HG03280 (cell line): ENCODE measurements around the gene MALL.
"Not testable (repeated sequence)": the region's sequence is repeated elsewhere in the genome, so short reads cannot be mapped to it uniquely, and the experiment has no call there.

ENCODE experiments used
- ATAC-seq: cut with Tn5 transposase; IDR thresholded peaks from one replicate; pipeline ENCODE4 v1.9.1; 2021; ENCODE audit warnings: mild to moderate bottlenecking, moderate library complexity; ENCODE audit not compliant: unreplicated experiment

The MALL gene

DNA sequence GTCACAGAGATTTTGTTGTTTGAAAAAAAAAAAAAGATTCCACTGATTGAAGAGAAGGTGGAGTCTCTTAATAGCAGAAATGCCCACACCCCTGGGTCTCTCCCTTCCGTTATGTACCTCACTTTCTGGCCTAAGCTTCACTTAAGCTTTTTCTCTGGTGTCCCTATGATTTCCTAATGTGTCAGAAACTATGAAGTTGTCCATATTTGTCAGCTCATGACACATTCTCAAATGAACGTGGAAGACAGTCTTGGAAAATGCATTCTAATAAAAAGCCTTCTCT is 5.4 kb upstream of the MALL start:
- ATAC-seq, result no peak

DNA sequence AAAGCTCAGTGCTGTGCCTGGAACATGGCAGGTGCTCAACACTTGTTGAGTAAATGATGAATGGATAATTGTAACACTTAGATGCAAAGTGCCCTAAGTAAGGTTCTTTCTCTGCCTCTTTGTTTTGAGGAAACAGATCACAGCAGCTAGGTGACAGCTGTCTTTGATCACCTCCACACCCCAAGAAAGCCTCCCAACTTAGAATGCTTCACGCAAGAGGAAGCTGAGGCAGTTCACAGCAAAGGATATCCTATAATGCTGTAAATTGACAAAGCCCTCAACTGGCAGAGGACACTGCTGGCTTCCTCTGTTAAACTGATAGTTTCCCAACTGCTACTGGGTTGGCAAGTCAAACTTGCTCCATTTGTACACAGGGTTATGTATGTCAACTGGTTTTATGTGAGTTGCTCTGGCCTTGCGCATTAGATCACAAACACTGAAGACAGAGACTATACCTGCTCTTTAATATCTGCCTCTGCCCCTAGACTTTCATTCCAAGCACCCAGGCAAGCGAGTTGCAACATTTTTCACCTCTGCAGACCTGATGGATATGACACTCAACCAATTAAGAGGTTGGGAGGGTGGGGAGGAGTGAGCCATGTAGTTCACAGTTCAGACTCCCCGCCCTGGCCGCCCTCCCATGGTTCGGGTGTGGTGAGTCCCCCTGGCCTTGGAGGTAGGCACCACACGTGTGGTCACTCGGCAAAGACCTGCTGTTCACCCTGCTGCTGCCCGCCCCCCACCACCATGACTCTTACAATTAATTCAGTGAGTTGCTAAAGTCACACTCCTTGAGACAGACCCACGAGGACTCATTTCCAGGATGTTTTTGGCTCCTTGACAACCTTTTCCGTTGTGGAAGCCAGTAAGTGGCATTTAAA is 4.8 kb upstream of the MALL start:
- ATAC-seq, result no peak

DNA sequence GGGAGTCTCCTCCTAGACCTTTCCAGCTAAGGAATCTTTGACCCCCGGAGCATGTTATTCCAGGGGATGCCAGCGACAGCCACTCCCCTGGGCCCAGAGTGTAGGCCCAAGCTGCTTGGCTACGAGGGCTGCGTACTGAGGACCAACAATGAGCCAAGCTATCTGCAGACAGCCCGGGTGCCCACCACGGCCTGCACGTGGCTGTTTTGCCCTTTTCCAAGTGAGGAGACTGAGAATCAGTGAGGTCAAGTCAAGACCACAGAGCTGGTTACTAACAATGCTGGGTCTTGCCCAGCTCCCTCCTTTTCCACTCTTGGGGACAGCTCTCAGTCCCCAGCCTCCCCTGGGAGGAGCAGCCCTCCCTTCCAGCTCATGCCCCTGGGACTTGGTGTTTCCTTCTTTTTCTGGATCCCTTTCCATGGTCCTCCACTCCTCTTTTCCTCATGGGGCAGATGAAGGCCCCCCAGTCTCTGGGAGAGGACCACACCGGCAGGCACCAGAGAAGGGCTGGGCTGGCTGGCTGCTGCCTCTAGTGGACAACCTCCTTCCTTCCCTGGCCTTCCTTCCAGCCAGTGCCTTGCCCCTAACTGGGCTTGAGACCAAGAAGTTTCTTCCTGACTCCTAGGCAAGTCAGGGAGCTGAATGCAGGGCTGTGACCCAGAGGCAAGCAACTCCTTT is 550 bp upstream of the MALL start:
- ATAC-seq, result no peak

DNA sequence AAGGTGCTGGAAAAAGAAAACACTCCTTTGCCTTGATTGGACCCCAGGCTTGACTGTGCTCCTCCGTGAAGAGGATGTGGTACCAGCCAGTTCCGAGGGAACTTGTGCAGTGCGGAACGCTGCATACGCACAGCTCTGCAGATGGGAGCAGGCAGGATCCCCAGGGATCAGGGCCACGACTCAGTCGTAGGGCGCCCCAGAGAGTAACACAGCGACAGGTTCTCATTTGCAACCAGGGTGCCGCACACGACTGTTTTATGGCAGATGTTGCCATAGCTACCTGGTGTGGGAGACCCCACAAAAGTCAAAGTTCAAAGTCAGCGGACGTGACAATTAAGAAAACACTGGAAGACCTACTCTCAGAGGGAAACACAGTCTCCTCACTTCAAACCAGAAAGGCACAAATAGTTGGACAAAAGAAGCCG is 779 bp downstream of the MALL start:
- ATAC-seq, result no peak

DNA sequence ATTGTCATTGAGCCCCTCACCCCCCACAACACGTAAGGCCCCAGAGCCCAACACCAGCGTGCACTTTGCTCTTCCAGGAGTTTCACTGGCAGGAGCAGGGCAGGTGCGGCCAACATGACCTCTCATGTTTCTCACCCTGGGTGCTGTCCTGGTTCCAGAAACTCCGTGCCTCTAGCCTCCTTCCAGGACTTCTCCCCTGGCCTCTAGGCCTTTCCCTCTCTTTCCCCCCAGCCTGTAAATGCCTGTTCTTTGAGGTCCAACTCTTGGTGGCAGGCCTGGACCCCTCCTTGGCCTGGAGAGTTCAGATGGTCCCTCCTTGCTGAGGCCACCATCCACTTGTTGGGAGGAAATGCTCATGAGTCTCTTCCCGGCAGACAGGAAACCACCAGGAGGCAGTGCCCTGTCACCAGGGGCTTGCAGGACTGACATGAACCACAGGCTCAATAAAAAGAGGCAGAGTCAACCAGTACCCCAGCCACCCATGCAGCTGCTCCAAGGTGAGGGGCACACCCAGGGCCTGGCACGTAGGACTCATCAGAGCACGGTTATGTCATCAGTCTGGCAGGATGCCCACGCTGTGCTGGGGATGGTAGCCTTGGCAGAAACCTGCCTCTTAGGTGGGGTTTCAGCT is 1.5 kb downstream of the MALL start:
- ATAC-seq, result no peak

DNA sequence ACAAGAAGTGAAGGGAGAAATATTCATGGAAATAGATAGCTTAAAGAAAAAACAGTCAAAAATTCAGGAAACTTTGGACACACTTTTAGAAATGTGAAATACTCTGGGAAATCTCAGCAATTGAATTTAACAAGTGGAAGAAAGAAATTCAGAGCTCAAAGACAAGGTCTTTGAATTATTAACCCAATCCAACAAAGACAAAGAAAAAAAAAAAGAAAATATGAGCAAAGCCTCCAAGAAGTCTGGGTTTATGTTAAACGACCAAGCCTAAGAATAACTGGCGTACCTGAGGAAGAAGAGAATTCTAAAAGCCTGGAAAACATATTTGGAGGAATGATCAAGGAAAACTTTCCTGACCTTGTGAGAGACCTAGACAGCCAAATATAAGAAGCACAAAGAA is 7.3 kb downstream of the MALL start:
- not testable (repeated sequence) for ATAC-seq

DNA sequence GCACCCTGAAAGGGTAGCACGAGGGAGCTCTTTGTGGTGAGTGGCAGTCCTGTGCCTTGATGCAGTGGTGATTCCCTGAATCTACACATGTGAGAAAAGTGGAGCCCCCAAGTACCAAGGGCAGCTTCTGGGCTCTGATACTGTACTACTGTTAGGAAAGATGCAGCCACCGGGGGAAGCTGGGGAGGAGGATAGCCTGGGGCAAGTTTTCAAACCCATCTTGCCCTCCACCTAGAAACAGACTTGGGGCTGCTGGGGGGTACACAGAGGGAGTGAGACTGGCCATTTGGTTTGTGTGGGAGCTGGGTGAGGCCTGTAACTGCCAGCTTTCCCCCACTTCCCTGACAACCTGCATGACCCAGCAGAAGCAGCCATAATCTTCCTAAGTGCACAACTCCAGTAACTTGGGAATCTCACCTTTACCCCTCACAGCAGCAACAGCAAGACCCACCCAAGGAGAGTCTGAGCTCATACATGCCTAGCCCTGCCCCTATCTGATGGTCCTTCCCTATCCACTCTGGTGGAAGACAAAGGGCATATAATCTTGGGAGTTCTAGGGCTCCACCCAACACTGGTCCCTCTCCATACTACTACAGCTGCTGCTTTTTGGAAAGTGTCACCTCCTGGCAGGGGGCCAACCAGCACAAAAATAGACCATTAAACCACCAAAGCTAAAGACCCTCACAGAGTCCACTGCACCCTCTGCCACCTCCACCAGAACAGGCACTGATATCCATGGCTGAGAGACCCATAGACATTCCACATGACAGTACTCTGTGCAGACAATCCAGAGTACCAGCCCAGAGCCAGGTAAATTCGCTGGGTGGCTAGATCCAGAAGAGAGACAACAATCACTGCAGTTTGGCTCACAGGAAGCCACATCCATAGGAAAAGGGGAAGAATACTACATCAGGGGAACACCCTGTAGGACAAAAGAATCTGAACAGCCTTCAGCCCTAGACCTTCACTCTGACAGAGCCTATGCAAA is 8.2 kb downstream of the MALL start:
- no peak for ATAC-seq

DNA sequence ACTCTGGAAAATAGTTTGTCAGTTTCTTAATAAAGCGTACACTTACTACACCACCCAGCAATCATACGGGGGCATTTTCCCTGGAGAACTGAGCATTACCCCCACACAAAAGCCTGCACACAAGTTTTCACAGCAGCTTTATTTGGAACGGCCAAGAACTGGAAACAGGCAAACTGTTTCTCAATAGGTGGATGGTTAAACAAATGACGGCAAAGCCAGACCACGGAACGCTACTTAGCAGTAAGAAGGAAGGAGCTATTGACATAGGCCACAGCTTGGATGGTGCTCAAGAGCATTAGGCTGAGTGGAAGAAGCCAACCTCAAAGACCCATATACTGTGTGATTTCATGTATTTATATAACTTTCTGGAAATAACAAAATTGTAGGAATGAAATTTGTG is 9.0 kb downstream of the MALL start:
- no peak for ATAC-seq

DNA sequence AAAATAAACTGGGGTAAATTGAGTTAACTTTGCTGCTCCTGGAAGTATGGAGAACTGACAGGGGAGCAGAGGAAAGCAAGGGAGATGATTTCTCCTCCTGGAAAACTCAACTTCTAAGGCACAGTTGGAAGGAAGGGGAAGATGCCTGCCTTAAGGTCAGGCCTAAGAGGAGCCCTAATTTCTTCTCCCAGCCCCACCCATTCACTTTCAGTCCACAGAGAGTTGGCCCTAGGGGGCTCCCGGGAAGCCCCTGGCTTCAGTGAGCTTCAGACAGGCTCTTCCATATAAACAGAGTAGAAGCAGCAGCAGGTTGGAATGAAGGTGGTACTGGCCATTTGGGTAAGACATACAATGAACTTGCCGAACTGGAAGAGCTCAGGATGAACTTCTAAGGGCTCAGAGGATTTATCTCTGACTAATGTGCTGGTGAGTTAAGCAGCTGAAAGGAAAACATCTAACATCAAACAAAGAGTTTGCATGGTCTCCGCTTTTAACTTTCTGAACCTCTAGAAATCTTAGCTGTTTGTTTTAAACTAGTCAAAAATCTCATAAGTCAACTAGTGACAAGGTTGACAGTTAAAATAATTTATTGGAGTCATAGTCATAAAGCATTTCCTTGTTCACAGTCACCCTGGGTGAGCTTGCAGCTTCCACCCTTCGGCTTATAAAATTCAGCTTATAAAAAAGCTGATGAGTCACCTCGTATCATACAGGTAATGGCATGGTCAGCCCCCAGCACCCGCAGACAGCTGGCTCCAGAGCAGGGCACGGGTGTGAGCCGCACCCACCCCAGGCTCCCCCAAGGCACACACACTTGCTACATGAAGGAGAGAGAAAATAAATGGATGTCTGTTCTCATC is 9.8 kb downstream of the MALL start:
- no peak for ATAC-seq

DNA sequence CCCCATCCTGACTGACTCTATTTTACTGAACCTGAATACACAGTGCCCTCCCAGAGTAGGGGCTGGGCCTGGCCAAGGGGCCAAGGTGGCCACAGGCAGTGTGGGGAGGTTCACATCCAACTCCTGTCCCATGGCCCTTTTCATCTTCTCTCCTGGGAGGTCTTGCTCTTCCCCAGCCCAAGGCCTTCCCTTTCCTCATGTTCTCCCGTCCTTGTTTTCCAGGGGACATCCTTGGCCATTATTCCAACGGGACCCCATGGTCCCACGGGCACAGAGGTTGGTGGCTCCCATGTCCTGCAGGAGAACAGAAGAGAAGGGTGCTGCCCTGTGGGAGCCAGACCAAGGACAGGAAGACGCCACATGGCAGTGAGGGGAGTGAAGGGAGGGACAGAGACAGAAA is 10.4 kb downstream of the MALL start:
- no peak for ATAC-seq

DNA sequence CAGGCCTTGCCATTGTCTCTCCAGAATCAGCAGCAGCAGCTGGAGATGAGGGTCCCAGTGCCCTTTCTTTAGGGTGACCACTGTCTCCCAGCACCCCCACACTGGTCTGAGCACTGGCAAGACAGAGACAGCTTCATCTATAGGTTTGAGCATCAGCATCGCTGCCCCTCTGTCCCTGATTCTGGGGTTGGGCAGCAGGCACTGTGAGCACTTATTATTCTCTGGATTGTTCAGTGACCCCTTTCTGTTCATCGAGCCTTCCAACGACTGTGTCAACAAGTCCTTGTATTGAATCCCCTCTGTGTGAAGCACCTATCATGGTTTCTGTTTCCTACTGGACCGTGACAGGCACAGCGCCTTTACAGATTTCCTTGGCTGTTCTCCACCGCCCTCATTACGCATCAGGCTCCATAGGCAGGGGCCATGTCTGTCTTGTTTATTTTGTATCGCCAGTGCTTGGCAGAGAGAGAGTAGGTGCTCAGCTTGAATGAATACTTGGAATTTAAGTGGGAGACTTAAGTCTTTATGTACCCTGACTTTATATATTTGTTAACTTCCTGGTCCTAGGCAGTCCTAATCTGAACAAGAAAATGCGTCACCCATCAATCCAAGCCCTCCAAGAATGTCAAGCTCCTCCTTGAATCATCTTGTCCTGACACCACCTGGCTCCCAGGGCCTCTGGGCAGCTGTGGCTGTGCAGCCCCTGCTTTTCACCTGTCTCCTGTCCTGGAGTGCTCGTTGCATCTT is 11.4 kb downstream of the MALL start:
- no peak for ATAC-seq

DNA sequence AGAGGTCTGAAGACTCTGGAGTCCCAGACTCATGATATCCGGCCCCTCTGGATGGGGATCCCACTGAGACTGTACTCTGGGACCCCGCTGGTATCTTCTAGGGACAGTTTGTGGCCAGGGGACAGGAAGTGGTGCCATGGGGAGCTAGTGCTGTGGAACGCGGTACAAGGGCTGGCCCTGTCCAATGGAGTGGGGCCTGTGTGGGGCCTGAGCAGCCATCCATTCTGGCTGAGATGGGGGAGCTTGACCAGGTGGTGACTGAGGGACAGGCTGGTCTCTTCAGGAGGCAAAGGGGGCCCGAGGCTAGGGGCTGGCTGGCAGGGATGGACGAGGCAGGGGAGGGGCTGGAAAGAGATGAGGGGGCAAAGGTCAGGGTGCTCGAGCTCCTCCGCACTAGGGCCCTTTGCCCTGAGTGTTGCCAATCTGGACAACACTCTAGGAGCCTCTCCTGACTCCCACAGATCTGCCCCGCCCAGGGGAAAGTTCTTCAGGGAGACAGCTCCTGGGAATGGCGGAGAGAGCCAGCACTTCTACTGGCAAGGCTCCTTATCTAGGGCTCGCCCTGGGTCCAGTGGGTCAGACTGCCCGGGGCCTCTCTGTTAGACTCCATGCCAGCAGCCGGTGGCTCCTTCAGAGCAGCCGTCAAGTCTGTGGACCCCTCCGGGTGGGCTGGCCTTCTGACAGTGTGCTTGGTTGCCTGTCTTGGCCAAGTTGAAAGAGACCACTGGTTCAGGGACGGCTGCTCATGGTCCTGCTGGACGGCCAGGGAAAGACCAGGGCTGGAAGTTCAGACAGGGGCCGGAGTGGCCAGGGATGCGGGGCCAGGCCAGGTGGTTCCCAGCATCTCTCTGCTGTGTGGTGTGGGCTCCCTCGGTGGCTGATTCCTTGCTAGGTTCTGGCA is 12.3 kb downstream of the MALL start:
- ATAC-seq, result no peak

DNA sequence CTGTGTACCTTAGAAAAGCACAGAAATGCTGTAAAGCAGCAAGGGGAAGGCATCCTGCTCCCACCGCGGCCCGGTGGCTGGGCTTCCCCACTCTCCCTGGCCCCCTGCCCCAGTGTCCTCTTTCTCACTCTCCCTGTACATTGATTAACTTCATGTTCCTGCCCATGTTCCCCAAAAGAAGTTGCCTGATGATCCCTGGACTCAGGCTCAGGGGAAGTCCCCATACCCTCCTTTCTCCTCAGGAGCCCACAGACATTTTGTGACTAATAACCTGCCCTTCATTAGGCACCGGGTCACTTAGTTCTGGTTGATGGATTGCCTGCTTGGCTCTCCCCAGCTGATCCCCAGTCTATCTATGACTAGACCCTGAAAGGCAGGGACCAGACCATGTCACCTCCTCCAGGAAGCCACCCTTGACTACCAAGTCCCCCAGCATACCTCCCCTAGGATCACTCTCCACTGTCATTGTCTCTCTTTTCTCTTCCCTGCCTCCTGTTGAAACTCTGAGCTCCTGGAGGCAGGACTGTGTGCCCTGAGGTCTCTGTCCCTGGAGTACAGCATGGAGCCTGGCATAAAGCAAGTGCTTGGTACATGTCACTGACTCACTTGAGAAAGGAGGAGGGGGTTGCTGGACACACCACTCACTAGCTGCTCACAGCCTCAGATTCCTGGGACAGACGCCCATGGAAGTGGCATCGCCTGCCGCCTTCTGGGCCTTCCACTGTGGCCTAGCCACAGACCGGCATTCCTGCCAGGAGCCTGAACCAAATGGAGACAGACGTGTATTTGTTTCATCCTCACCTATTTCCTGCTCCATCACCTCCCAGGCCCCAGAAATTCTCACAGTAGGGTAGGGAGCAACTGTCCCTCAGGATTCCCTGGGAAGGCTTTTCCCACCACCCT is 13.5 kb downstream of the MALL start:
- no peak for ATAC-seq

DNA sequence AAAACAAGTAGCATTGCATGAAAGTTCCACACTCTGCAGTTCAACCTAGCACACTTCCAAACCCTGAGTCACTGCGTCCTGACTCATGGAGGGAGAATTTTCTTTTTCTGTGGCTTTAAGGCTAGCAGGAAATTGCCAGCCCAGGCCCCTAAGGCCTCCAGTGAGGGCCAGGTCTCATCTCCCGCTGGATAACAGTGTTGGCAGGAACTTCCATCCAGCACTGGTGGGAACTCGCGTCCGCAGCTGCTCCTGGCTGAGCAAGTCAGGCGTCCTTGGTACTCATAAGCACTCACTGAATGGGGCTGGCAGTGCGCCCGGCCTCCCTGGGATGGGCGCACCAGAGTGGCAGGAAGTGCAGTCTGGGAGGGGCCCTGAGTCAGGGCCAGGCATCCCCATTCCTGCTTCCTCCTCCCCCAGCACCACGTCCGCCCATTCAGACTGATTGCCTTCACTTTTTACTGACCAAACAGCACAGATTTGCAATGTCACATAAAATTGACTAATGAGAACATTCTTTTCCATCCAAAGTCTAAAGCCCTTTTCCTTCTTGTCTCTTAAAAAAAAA is 14.3 kb downstream of the MALL start:
- ATAC-seq, result no peak

DNA sequence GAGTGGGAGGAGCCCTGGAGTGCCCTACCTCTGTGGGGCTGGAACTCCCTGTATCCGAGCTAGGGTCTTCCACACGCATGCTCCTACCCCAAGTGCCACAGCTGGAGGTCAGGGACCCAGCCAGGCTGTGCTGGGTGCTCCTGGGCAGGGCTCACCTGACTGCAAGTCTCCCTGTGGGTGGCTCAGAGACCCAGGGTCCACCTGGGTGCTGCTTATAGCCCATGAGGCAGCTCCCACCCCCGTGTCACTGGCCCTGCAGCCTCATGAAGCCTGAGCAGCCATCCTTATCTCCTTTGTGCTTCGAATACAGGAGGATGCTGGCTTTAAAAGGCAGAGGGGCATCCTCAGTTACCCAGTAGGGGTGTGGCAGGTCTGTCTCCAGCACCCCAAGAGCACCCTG is 14.7 kb downstream of the MALL start:
- ATAC-seq, result not testable (repeated sequence)

DNA sequence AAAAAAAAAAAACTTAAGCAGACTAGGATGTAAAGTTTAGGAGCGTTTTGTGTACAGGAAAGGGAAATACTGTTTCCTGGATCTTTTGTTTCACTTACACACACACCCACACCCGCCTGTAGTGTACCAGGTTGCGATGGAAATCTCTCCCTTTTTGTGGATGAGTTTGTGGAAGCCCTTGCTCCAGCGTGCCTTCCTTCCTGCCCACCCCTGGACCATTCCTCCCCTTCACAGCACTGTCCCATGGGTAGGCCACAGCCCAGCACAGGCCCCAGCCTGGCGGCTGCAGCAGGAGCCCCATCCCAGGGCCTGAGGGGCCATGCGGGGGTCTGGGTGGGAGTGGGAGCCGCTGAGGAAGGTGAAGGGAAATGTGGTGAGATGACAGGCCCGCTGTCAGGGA is 15.1 kb downstream of the MALL start:
- no peak for ATAC-seq
